HEK293T (cell line): ENCODE measurements around the gene SCN3B.

Experiments
- CTBP1 ChIP-seq: fragments of 450-650 bp; IDR thresholded peaks from 2 replicates; pipeline ENCODE4 v1.6.1; 2016; ENCODE audit warnings: borderline replicate concordance
- SP1 ChIP-seq: fragments of 450-650 bp; IDR thresholded peaks from 2 replicates; pipeline ENCODE4 v1.6.1; 2017
- TARDBP ChIP-seq: fragments of 450-650 bp; IDR thresholded peaks from 2 replicates; pipeline ENCODE4 v1.6.1; 2016
- ZNF384 ChIP-seq: fragments of 450-650 bp; IDR thresholded peaks from 2 replicates; pipeline ENCODE4 v1.6.1; 2016

DNA sequence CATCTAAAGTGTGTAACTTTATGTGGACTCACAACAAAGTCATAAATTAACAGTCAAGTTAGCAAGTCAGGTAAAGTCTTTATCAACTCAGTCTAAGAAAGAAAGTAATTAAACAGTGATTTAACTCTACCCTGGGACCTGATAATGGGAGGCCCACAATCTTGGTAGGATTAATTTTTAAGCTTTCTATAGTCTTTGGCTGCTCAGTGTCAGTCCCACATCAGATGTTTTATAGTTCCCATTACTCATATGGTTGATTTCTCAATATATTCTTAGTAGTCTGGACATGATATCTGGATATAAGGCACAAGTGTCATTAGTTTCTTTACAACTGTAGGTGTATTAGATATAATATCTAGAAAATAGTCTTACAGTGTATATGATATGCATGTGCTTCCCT is 38.5 kb upstream of the SCN3B start:
- TF ChIP-seq TARDBP (no peak), SP1 (no peak), CTBP1 (no peak), ZNF384 (no peak)
